ENCODE data around the gene KCNQ4. TPM values are rescaled to one million over a fixed set of nuclear protein-coding genes. Genes with fewer than 3 reads are reported as not detected.

The KCNQ4 gene
- total RNA-seq, 1 experiment from 2014 or later = 1.4 TPM

- peaks cover 7 to 13% of the 10 kb centered on the region in 2 experiments for H3K4me1 Mint-ChIP-seq
- Histone ChIP-seq H2AK5ac (ENCODE audit: insufficient read length, low read length) (no peak overlapping the region), H3K23me2 (ENCODE audit: insufficient read length, low read depth, low read length, poor library complexity, severe bottlenecking) (peaks cover 7% of the 10 kb centered on the region), H3K4me2 (ENCODE audit: insufficient read depth, insufficient read length, low read length) (peak overlapping the region; percentile 35), H3K9ac (ENCODE audit: extremely low read depth, insufficient read length, low read length) (no peak overlapping the region), H3K18ac (ENCODE audit: insufficient read length, low read depth, low read length) (no peak overlapping the region), H3T11ph (ENCODE audit: low read length) (no peak overlapping the region), H2BK5ac (ENCODE audit: insufficient read length, low read length) (no peak overlapping the region), H3K9me3 (ENCODE audit: control insufficient read depth, low read depth, low read length) (no peaks in the 10 kb centered on the region), H3K79me2 (ENCODE audit: insufficient read depth, low read length) (no peaks in the 10 kb centered on the region), H4K5ac (ENCODE audit: insufficient read length, low read depth, low read length) (no peak overlapping the region), H3K4me1 (ENCODE audit: insufficient read depth, low read length) (no peaks in the 10 kb centered on the region), H4K91ac (ENCODE audit: insufficient read length, low read depth, low read length) (no peak overlapping the region), H3K23ac (ENCODE audit: insufficient read length, low read depth, low read length) (no peak overlapping the region), H2BK20ac (ENCODE audit: low read depth, low read length, poor library complexity, severe bottlenecking) (no peak overlapping the region), H4K20me1 (ENCODE audit: control insufficient read depth, insufficient read depth, insufficient read length) (no peaks in the 10 kb centered on the region), H3K27ac (ENCODE audit: insufficient read length, low read depth, low read length) (no peak overlapping the region), H3K4ac (ENCODE audit: low read depth, low read length) (no peak overlapping the region), H3K56ac (ENCODE audit: insufficient read length, low read depth, low read length) (no peak overlapping the region), H3K79me1 (ENCODE audit: insufficient read depth, low read depth, low read length, poor library complexity, severe bottlenecking) (no peaks in the 10 kb centered on the region), H3K14ac (ENCODE audit: insufficient read depth, low read length) (no peak overlapping the region), H3K27me3 (ENCODE audit: insufficient read depth, low read length) (no peaks in the 10 kb centered on the region; the same call in 1 of the 2 replicates), H2AFZ (ENCODE audit: low read length) (no peak overlapping the region), H2BK12ac (ENCODE audit: insufficient read length, low read depth, low read length) (no peak overlapping the region), H2BK15ac (ENCODE audit: low read depth, low read length) (no peak overlapping the region), H4K8ac (replicated peaks; ENCODE audit: insufficient read length, low read depth, low read length) (no peak overlapping the region), H2BK120ac (ENCODE audit: low read depth, low read length, poor library complexity, severe bottlenecking) (no peak overlapping the region)
- TF ChIP-seq CTCF (conservative IDR thresholded peaks at IDR 0.05) = no peak
- whole genome bisulfite sequencing (ENCODE audit: extremely low coverage, insufficient read length, low lambda C conversion rate) = no CpG with 5 or more reads among the region's 26 CpGs
- H3K27me3 Mint-ChIP-seq (ENCODE audit: low read depth) = peaks cover 35% of the 10 kb centered on the region
- no peaks in the 10 kb centered on the region for H3K9me3 Mint-ChIP-seq
- no peaks in the 10 kb centered on the region for H3K36me3 Mint-ChIP-seq (ENCODE audit: insufficient read depth in 1 of 3, low read depth in 3 of 3)
- DNase-seq = no peak
- H3K4me3 Mint-ChIP-seq = peak overlapping the region; percentile 69 to 78
- H3K27ac Mint-ChIP-seq = no peak overlapping the region
These were observed 35.5 kb downstream of the KCNQ4 start for GRCh38 chr1:40819101-40819500.
